ENCODE data around the gene CAMK1G. TPM values are rescaled to one million over a fixed set of nuclear protein-coding genes. Genes with fewer than 3 reads are reported as not detected.

CAMK1G gene
- total and polyA plus RNA-seq, 10 of the 15 experiments (the other 5 are each of a cell fraction or from before 2014, with no cell fraction given), result 0.18 to 0.20 TPM; not detected in 8

DNA sequence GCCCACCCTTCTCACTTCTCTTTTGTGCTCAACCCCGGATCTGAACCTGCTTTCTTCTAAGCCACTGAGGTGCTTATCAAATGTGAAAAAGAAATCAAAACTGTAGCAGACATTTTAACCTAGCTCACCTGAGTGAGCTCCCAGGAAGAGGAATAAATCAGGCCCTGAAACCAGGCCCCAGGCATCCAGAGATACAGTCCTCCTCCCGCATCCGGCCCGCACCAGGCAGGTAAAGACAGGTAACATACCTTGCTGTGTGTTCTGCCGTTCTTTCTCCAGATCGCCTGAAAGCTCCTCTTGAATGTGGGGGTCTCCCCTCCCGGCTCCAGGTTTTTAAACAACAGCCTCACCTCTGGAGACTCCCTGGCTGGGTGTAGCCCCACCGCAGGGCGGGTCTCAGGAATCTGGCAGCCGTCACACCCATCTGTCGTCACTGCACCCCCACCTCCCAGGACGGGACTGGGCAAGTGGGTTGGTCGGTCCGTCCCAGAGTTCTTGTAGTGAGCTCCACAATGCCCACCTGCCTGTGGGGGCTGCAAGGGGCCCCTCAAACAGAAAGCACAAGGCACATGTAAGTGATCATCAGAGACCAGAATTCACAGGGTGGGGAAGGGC lies 68.7 kb downstream of the CAMK1G start, which contains the start of gene LAMB3:
Gene LAMB3 (minus strand): TSS at position 305 of the 615 bp plus-strand sequence. CDS start 1,481 bp downstream, outside the sequence.
- ATAC-seq, result peak; percentile 12
- H3K4me3 ChIP-seq, result no peak within 1 kb of the TSS
- H3K9ac ChIP-seq (ENCODE audit: control insufficient read depth, insufficient read depth, low read length), result no peak within 1 kb of the TSS
- H2AFZ ChIP-seq (ENCODE audit: control insufficient read depth, low read depth, low read length), result no peak within 1 kb of the TSS; the same call in 1 of the 2 replicates
- H3K9me3 ChIP-seq (replicated peaks; ENCODE audit: control insufficient read depth, insufficient read depth, low read length), result no peaks in the 10 kb centered on the region
- H3K4me1 ChIP-seq (ENCODE audit: control insufficient read depth, insufficient read depth, low read length), result peaks cover 24% of the 10 kb centered on the region
- intact Hi-C loops (cut with micrococcal nuclease; ENCODE audit: unreplicated experiment), result loop anchor here (5.0 kb wide), 1 partner anchor 95 kb away; no protein-coding TSS in a partner anchor
- ChIA-PET POLR2A (interaction anchor here (1.0 to 7.6 kb wide), 8 partner anchors 9 to 45 kb away, joined by 3 to 95 read pairs (median 6); partner anchors contain the start of gene G0S2), RAD21 (ENCODE audit: unreplicated experiment) (interaction anchor here (1.1 to 15.7 kb wide), 18 partner anchors 10 to 117 kb away, joined by 3 to 195 read pairs (median 8); partner anchors contain the start of gene G0S2), CTCF (interaction anchor here (0.7 to 4.0 kb wide), 25 partner anchors 10 to 173 kb away, joined by 3 to 58 read pairs (median 5); partner anchors contain the start of genes C1orf74, G0S2 and TRAF3IP3), SMC1A (ENCODE audit: uncharacterized antibody, unreplicated experiment) (interaction anchor here (0.9 to 17.6 kb wide), 14 partner anchors 10 to 103 kb away, joined by 3 to 261 read pairs (median 5); partner anchors contain the start of genes G0S2 and TRAF3IP3)
- no peak for FAIRE-seq
- H3K27me3 ChIP-seq (replicated peaks in 1 of 2; ENCODE audit: control insufficient read depth in 2 of 2, insufficient read depth in 2 of 2, low read length in 1 of 2), result no peaks in the 10 kb centered on the region
- TF ChIP-seq SPI1 (IDR thresholded peaks at IDR 0.05; ENCODE audit: borderline replicate concordance, insufficient read depth, low read depth, low read length) (peak; percentile 47; the same call in 1 of the 2 replicates), BMI1 (IDR thresholded peaks at IDR 0.05; ENCODE audit: borderline replicate concordance) (no peak), ZNF24 (IDR thresholded peaks at IDR 0.05) (no peak), IRF5 (IDR thresholded peaks at IDR 0.05; ENCODE audit: borderline replicate concordance) (no peak), NFYB (IDR thresholded peaks at IDR 0.05; ENCODE audit: insufficient read depth, low read depth, low read length) (no peak)
- no peaks in the 10 kb centered on the region for H3K79me2 ChIP-seq (ENCODE audit: control insufficient read depth, insufficient read depth, low read length)
- in situ Hi-C loops (cut with MboI), result no loop called here
- 76% methylated on average over 14 of the region's 14 CpGs for WGBS (ENCODE audit: insufficient coverage, insufficient replicate concordance, low lambda C conversion rate, missing lambda C conversion rate)
- no peak for DNase-seq (ENCODE audit: low read depth, low spot score)
- H3K27ac ChIP-seq (ENCODE audit: control insufficient read depth, insufficient read depth), result no peak within 1 kb of the TSS
- H4K20me1 ChIP-seq (ENCODE audit: control insufficient read depth, insufficient read depth), result no peaks in the 10 kb centered on the region
- H3K36me3 ChIP-seq (ENCODE audit: control insufficient read depth in 2 of 2, insufficient read depth in 2 of 2, low read length in 1 of 2), result no peaks in the 10 kb centered on the region
- BruUV-seq (replicated peaks), result no TSS peak
- 0 out of 2 replicates have a peak within 1 kb of the TSS, but pooled peaks have one; percentile 2 for H3K4me2 ChIP-seq (ENCODE audit: control insufficient read depth, insufficient read depth)

All from GM12878 (cell line).